Stimulated activated naive B cell treated with anti-CD40 and anti-IgM and Interleukin-4, amounts not matched to agents 10 μg/mL and 1 μg/mL and 100 μg/mL, for 72 hours (primary cell): ENCODE data around the gene SLC22A4.

ENCODE experiments used
- ATAC-seq, 2 donors: fragments of 150-1000 bp; cut with Tn5 transposase; replicated peaks; 2 replicates each; pipeline ENCODE4 v1.10.0; 2021; ENCODE audit warnings: moderate library complexity in 1 of 2
- DNase-seq: peaks from one replicate; pipeline ENCODE4 v3.0.0; 2021
- H3K27ac Mint-ChIP-seq: one replicate; pipeline ENCODE4 v1.8.0; 2022; ENCODE audit warnings: mild to moderate bottlenecking, mixed read lengths
- H3K27me3 Mint-ChIP-seq, 2 donors: one replicate each; pipeline ENCODE4 v1.8.0; 2022; ENCODE audit warnings: mixed read lengths in 2 of 2
- H3K36me3 Mint-ChIP-seq, 2 donors: one replicate each; pipeline ENCODE4 v1.8.0; 2022; ENCODE audit warnings: mixed read lengths in 2 of 2, mild to moderate bottlenecking in 1 of 2
- H3K4me1 Mint-ChIP-seq, 2 donors: one replicate each; pipeline ENCODE4 v1.8.0; 2022; ENCODE audit warnings: mixed read lengths in 2 of 2, mild to moderate bottlenecking in 1 of 2
- H3K4me3 Mint-ChIP-seq, 2 donors: one replicate each; pipeline ENCODE4 v1.8.0; 2022; ENCODE audit warnings: mild to moderate bottlenecking in 2 of 2, mixed read lengths in 2 of 2, moderate library complexity in 1 of 2
- H3K9me3 Mint-ChIP-seq, 2 donors: one replicate each; pipeline ENCODE4 v1.8.0; 2022; ENCODE audit warnings: mixed read lengths in 2 of 2, mild to moderate bottlenecking in 1 of 2

The SLC22A4 gene

DNA sequence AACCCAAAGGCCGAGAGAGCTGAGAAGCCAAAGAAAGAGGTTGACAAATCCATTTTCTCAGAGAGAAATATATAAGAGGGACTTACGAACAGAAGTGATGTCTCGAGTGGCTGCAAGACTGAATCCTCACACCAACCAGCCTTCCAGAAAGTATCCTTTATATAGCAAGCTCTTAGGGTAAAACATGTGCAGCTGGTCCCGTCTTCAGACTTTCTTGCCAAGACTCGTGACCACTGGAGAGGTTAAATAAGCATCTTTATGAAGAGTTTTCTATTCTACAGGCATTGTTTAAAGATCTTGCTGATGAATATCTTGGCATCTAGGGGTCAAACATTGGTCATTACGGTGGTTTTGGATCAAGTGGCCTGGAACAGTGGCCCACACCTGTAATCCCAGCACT, 16.9 kb upstream of the SLC22A4 start:
- no peaks in the 10 kb centered on the region for H3K9me3 Mint-ChIP-seq
- ATAC-seq, result no peak
- no peak for DNase-seq
- no peak overlapping the region for H3K4me3 Mint-ChIP-seq
- H3K36me3 Mint-ChIP-seq, result no peaks in the 10 kb centered on the region
- H3K4me1 Mint-ChIP-seq, result peaks cover 5 to 14% of the 10 kb centered on the region in 2 donors
- H3K27me3 Mint-ChIP-seq, result peaks cover 19 to 35% of the 10 kb centered on the region in 2 donors
- no peak overlapping the region for H3K27ac Mint-ChIP-seq

DNA sequence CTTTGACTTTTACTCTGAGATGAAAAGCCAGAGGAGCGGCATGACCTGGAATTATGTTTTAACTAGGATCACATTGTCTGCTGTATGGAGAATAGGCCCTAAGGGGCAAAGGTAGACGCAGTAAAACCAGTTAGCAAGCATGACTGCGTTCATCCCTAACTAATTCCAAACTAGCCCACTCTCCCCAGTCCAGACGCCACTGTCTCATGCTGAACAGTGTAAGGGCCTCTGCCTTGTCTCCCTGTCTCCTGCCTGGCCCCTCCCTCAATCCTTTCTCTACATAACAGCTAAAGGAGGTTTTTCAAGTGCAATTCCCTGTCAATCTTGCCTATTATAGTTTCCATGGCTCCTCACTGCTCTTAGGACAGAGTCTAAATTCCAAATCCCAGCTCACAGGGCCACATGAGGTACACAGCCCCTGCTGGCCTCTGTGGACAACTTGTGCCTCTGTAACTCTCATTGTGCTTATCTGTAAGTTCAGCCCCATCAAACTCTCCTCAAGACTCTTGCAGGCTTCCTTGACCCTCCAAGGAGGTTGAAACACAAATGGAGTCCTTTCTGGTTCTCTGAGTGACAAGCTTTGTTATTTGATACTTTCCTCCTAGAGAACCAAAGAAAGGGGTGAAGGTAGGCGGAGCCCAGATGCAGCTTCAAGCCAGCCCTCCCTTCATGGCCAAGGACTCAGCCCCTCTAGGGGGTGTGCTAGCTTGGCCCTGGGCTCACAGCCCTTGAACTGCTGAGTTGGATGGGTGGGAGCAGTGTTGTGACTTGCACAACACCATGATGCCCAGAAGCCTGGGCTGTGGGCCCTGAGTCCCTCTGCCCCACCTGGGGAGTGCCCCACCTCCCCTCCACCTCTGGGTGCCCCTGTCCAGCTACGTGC, 16.0 kb upstream of the SLC22A4 start:
- Mint-ChIP-seq H3K27me3 (peaks cover 12 to 26% of the 10 kb centered on the region in 2 donors), H3K36me3 (no peaks in the 10 kb centered on the region), H3K27ac (no peak overlapping the region), H3K9me3 (no peaks in the 10 kb centered on the region), H3K4me1 (peaks cover 0 to 5% of the 10 kb centered on the region in 2 donors), H3K4me3 (no peak overlapping the region)
- ATAC-seq (no peak), DNase-seq (no peak)

- Mint-ChIP-seq H3K9me3 (no peaks in the 10 kb centered on the region), H3K4me3 (no peak overlapping the region), H3K27ac (no peak overlapping the region), H3K4me1 (peaks cover 0 to 5% of the 10 kb centered on the region in 2 donors), H3K36me3 (no peaks in the 10 kb centered on the region), H3K27me3 (peaks cover 0 to 10% of the 10 kb centered on the region in 2 donors)
- DNase-seq (no peak), ATAC-seq (no peak)
Measured at GRCh38 chr5:132279801-132280200, 14.4 kb upstream of the SLC22A4 start.

- Mint-ChIP-seq H3K36me3 (no peaks in the 10 kb centered on the region), H3K27ac (no peak overlapping the region), H3K4me1 (peaks cover 0 to 5% of the 10 kb centered on the region in 2 donors), H3K4me3 (no peak overlapping the region), H3K9me3 (no peaks in the 10 kb centered on the region), H3K27me3 (peaks cover 0 to 2% of the 10 kb centered on the region in 2 donors)
- no peak for DNase-seq
- no peak for ATAC-seq
Measured at GRCh38 chr5:132280371-132281240, 13.6 kb upstream of the SLC22A4 start.

DNA sequence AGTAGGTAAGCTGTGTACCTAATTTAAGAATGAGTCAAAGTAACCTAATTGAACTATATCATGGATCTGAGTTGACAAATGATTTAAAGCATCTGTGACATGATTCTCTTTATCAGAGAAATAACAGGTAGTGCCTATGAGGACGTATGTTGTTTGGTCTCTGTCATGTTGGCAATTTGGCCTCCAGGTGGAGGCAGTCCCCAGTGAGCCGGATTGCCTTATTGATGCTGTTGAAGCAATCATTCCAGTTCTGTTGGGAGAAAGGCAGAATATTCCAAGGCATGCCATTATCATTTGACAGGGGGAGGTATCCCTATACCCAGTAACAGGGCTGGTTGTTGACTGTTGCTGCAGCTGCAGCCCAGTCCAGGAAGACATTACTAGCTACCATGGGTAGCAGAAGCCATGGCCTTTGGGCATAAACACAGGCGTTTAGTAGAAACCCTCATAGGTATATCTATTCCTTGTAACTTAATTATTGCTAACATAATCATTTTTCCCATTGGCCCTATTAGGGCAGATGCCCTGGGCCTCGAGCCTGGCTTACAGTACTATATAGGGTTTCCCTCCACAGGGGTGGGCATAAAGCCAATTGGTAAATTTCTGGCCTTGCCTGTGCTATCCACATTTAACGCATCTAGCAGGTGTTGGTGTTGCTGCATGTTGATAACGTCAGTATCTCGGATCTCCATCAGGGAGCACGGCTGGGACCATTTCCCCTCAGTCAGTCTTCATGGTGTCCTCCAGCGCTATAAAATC, 12.2 kb upstream of the SLC22A4 start:
- no peaks in the 10 kb centered on the region for H3K27me3 Mint-ChIP-seq
- no peak for DNase-seq
- H3K4me1 Mint-ChIP-seq, result peaks cover 0 to 5% of the 10 kb centered on the region in 2 donors
- H3K27ac Mint-ChIP-seq, result no peak overlapping the region
- no peak for ATAC-seq
- H3K9me3 Mint-ChIP-seq, result no peaks in the 10 kb centered on the region
- H3K4me3 Mint-ChIP-seq, result no peak overlapping the region
- H3K36me3 Mint-ChIP-seq, result no peaks in the 10 kb centered on the region

DNA sequence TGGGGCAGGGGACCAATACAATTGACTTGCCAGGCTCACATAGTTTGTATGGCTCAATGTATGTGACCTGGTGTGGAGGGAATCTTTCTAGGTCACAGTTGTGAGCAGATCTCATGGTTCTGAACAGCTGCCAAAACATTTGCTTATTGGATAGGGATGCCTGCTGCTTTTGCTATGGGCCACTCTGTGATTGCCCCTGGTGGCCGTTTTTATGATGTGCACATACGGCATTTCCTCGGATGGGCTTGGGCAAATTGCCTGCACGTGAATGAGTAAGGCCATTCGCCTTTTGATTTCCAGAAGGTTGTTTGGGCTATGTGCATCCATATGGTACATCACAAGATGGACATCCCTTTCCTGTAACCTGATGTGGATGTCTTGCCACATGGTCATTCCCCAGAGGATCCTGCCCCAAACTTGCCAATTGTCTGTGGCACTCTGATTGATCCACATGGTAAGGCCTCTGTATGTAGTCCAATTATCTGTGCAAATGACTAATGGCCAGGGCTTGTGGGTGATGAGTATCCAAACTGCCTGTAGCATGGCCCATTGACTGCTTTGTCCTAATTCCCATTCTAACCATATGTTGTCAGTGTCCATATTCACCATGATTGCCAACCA, 10.7 kb upstream of the SLC22A4 start:
- no peak for DNase-seq

DNA sequence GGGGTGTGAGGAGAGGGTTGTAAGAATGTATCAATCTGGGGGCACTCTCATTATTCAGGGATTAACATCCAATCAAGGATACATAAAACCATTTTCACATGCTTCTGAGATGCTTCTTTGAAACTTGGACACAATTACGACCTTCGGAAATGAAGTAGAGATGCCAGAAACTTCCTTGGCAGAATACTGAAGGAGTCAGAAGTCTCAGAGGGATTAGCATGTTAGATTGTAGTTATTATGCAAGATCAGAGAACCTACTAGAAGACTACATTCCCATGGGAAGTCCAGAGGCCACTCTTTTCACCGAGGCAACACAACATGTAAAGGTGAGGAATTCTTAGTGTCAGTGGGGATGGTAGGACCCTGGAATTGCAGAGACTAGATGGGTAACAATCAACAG, 5.1 kb upstream of the SLC22A4 start:
- Mint-ChIP-seq H3K36me3 (peaks cover 0 to 4% of the 10 kb centered on the region in 2 donors), H3K27me3 (peaks cover 7 to 10% of the 10 kb centered on the region in 2 donors), H3K9me3 (no peaks in the 10 kb centered on the region), H3K27ac (no peak overlapping the region), H3K4me1 (peaks cover 3 to 14% of the 10 kb centered on the region in 2 donors), H3K4me3 (no peak overlapping the region)
- DNase-seq (no peak), ATAC-seq (no peak)

More for the DNA sequence above, 10.7 kb upstream of the SLC22A4 start:
- no peak for ATAC-seq
- Mint-ChIP-seq H3K9me3 (no peaks in the 10 kb centered on the region), H3K27ac (no peak overlapping the region), H3K4me1 (peaks cover 0 to 5% of the 10 kb centered on the region in 2 donors), H3K36me3 (no peaks in the 10 kb centered on the region), H3K27me3 (peaks cover 0 to 2% of the 10 kb centered on the region in 2 donors), H3K4me3 (no peak overlapping the region)

- no peak for ATAC-seq
- Mint-ChIP-seq H3K4me1 (peaks cover 17 to 27% of the 10 kb centered on the region in 2 donors), H3K27ac (no peak overlapping the region), H3K36me3 (peaks cover 0 to 4% of the 10 kb centered on the region in 2 donors), H3K4me3 (no peak overlapping the region), H3K27me3 (peaks cover 10% of the 10 kb centered on the region in 2 donors), H3K9me3 (no peaks in the 10 kb centered on the region)
- DNase-seq, result no peak
Measured at GRCh38 chr5:132291026-132291425, 3.2 kb upstream of the SLC22A4 start.

DNA sequence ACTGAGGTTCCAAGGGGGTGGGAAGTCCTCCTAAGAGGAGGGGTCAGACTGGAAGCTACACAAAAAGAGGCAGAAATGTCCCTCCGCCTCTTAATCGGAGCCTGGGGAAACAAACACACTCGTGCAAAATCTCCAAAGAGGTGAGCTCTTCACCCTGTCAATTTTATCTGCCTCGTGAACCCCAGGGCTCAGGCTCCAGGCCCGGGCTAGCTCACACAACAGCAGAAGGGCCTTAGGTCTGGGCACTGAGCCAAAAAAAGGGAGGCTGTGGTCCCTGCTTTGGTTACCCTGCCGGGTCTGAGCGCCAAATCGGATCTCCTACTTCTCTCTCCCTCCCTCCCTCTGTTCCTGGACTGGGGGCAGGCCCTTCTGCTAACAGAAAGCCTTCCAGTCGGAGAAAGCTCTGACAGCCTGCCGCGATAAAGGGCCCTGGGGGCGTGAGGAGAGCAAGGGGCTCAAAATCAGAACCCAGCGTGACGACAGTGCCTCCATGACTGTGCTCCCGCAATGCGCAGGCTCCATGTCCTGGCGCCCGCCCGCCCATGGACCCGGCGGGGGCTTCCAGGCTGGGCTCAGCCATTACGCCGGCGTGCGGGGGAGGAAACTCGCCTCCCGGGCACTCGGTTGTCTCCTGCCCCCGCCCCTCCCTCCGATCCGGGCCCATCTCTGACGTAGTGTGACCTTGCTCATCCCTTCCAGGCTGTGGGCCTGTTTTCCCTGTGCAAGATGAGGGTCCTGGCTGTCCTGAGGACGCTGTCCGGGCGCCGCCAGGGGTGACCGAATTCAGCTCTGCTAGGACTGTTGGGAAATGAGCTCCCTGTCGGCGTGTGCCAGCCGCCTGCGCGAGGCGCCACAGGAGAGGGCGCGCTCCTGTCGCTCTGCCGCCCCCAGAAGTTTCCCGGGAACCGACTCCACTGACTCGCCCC, 865 bp upstream of the SLC22A4 start:
- peak; percentile 74 for DNase-seq
- peak overlapping the region; percentile 96 for H3K27ac Mint-ChIP-seq
- H3K27me3 Mint-ChIP-seq, result peaks cover 14 to 15% of the 10 kb centered on the region in 2 donors

DNA sequence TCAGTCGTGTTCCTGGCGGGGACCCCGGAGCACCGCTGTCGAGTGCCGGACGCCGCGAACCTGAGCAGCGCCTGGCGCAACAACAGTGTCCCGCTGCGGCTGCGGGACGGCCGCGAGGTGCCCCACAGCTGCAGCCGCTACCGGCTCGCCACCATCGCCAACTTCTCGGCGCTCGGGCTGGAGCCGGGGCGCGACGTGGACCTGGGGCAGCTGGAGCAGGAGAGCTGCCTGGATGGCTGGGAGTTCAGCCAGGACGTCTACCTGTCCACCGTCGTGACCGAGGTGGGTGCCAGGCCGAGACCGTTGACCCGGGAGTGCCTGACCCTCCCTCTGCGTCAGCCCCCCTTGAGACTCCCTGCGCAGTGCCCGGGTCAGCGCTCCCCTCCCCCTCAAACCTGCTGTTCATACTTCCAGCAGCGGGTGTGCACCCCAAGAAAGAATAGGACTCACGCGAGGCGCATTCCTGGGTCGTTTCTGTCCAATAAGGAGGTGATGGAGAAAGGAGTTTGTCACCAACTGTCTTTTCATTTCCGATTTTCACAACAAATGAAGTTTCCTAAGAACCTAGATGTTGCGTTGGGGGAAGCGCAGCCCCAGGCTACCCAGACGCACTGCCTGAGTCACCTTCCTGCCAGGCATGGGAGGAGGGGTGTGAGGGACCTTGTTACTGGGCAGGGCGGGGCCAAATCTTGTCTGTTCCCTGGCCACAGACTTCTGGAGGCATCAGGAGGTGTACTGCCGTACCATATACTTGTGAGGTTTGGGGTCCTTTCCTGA, 722 bp downstream of the SLC22A4 start:
- H3K36me3 Mint-ChIP-seq, result peaks cover 0 to 2% of the 10 kb centered on the region in 2 donors
- H3K4me3 Mint-ChIP-seq, result peak overlapping the region; percentile 91 to 94
- H3K4me1 Mint-ChIP-seq, result peaks cover 21 to 37% of the 10 kb centered on the region in 2 donors
- peak overlapping the region; percentile 96 for H3K27ac Mint-ChIP-seq
- no peaks in the 10 kb centered on the region for H3K9me3 Mint-ChIP-seq
- DNase-seq (peak; percentile 61), ATAC-seq (peak; percentile 56)
- peaks cover 4 to 8% of the 10 kb centered on the region in 2 donors for H3K27me3 Mint-ChIP-seq

More for the DNA sequence above, 865 bp upstream of the SLC22A4 start:
- Mint-ChIP-seq H3K4me3 (peak overlapping the region; percentile 91 to 94), H3K9me3 (no peaks in the 10 kb centered on the region), H3K4me1 (peaks cover 21 to 37% of the 10 kb centered on the region in 2 donors), H3K36me3 (peaks cover 2 to 4% of the 10 kb centered on the region in 2 donors)
- peak; percentile 55 to 56 for ATAC-seq

DNA sequence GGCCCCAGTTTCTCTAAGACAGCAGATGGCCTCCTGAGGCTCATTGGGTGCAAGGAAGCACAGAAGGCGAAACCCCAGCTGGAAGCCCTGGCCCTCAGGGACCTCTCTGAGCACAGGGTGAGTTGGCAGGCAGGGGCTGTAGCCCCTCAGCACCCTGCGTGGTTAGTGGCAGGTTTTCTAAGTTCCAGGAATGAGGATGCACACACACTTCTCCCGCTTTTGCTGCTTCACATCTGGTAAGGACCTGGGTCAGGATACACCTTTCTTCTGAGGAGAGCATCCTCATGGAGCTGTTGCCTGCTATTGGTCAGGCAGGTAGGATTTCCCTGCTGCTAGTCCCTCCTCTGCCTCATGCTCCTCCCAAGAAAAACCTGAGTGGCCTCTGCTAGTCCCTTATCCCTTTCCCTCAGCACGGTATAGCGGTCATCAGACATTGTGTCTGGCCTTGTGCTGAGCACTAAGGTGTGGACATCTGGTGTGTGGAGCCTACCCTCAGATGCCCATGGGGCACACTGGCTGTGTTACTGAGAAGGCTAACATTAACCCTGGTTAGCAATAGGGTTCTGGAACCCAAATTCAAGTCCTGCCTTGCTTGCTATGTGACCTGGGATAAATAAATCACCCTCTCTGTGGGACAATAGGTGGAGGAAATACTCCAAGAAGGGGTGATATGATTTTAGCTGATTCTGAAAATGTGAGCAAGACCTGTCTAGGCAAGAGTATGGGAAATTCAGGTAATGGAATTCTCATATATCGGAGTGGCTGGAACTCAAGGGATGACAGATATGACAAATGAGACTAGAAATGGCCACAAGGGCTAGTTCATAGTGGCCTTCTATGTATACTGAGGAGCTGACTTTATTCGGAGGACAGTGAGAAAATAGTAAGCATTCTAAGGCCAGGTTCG, 1.6 kb downstream of the SLC22A4 start:
- no peaks in the 10 kb centered on the region for H3K9me3 Mint-ChIP-seq
- DNase-seq (no peak), ATAC-seq (no peak)
- H3K36me3 Mint-ChIP-seq, result peaks cover 0 to 2% of the 10 kb centered on the region in 2 donors
- H3K27ac Mint-ChIP-seq, result peak overlapping the region; percentile 92
- peak overlapping the region; percentile 91 to 94 for H3K4me3 Mint-ChIP-seq
- H3K27me3 Mint-ChIP-seq, result peaks cover 4 to 8% of the 10 kb centered on the region in 2 donors
- peaks cover 21 to 37% of the 10 kb centered on the region in 2 donors for H3K4me1 Mint-ChIP-seq
